HG03175 (cell line): ENCODE data around the gene MAFG.

Experiments
- ATAC-seq: cut with Tn5 transposase; IDR thresholded peaks from one replicate; pipeline ENCODE4 v1.9.1; 2021; ENCODE audit warnings: mild to moderate bottlenecking, moderate library complexity; ENCODE audit not compliant: unreplicated experiment

Gene MAFG

GRCh38 chr17:81870131-81870980 is 57.2 kb downstream of the MAFG start:
- peak; percentile 16 for ATAC-seq

DNA sequence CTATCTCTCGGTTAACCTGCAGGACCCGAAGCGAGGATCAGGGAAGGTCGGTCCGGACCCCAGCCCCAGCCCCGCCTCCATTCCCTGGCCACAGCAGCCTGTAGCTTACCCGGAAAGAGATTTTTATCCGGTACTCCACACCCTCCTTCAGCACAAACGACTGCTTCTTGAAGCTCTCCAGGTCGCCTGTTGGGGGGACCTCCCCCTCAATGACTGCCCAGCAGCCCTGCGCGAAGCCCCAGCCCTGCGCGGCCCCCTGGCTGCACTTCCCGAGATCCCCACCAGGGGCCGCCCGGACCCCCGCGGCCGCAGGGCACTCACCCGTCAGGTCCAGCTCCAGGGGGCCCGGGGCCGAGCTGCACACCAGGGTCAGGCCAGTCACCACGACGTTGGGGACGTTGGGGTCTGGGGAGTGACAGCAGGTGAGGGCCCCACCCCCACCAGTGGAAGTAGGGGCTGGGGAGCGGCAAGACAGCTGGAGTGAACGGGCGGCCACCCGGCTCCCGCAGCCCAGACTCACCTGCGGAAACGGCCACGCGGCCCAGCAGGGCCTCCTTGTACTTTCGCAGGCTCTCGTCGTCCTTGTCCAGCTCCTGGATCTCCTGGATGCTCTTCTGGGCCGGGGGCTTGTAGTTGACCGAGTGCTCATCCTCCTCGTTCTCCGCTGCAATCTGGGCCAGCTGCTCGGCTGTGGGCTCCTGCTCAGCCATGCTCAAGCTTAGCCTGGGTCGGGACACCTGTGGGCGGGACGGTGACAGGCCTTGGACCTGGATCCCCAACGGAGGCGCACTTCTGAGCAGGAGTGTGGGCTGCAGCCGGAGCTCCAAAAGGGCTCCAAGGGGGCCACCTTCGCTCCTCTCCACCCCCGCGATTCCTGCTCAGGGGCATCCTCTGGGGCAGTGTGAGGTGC is 58.1 kb downstream of the MAFG start:
- no peak for ATAC-seq

DNA sequence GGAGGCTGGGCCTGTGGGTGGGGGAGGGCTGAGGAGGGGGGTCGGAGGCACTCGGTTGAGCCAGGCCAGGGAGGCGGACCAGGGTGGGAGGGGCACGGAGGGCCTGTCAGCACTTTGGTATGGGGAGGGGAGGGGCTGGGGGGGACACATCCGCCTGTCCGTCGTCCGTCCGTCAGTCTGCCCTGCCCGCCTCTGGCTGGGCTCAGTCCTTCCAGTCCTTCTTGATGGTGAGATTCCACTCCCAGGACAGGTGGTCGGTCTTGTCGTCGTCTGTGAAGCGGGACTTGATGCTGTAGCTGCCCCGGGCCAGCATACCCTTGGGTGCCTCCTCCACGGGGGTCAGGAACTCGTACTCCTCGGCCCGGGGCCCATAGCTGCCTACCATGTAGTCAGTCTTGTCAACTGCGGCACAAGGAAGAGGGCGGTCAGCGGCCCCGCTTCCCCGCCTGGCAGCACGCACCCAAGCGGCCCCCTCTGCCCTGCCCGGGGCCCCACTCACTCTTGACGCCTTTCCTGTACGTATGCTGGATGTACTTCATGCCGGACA is 58.8 kb downstream of the MAFG start:
- ATAC-seq: no peak
